SK-N-MC (cell line): ENCODE data around the gene EPB41L1.

Experiments
- EZH2 ChIP-seq: fragments of 200-600 bp; sonication (generic); IDR thresholded peaks from one replicate; pipeline ENCODE4 v1.6.1; 2017; ENCODE audit warnings: antibody characterized with exemption
- POLR2AphosphoS5 ChIP-seq: IDR thresholded peaks from 2 replicates; pipeline ENCODE4 v1.6.1; 2012; ENCODE audit warnings: mild to moderate bottlenecking, low read depth, low read length, borderline replicate concordance

DNA sequence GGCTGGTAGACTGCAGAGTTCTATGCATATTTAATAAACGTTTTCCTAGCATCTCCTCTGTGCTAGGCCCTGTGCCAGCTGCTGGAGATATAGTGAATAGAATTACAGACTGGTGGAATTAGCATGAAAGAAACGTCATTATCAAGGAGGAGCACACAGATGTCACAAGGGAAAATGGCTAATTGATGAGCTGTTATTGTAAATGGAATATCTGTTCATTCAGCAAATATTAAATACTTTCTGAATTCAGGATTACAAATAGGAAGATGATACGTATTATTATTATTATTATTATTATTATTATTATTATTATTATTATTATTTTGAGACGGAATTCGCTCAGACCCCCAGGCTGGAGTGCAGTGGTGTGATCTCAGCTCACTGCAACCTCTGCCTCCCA, 82.9 kb downstream of the EPB41L1 start:
- TF ChIP-seq EZH2 (no peak), POLR2AphosphoS5 (no peak)
